Activated CD4-positive, alpha-beta T cell treated with anti-CD3 and anti-CD28 coated beads, Interleukin-2, amount 50 U/mL, for 1 hour (primary cell): Measurements from ENCODE around the gene PKP1.

Source experiments
- DNase-seq: peaks from one replicate; pipeline ENCODE4 v3.0.0-alpha.2; 2020

Gene PKP1

DNA sequence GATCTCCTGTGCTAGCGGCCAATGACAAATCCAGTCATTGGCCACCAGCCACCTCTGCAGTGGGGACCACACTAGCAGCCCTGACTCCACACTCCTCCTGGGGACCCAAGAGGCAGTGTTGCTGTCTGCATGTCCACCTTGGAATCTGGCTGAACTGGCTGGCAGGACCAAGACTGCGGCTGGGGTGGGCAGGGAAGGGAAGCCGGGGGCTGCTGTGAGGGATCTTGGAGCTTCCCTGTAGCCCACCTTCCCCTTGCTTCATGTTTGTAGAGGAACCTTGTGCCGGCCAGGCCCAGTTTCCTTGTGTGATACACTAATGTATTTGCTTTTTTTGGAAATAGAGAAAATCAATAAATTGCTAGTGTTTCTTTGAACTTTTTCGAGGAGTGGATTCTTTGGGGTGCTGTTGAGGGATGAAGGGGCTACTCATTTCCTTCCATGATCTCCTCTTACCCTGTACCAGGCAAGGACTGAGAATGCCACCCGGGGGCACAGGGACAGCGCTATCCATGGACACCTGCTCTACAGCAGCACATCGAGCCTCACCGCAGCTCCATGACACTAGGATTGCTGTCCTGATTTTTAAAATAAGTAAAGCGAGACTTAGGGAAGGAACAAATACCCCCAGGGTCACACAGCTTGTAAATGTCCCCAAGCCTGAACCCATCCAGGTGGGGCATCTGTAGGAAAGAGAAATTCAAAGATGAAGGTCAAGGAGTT, 49.5 kb downstream of the PKP1 start:
- DNase-seq = no peak

DNA sequence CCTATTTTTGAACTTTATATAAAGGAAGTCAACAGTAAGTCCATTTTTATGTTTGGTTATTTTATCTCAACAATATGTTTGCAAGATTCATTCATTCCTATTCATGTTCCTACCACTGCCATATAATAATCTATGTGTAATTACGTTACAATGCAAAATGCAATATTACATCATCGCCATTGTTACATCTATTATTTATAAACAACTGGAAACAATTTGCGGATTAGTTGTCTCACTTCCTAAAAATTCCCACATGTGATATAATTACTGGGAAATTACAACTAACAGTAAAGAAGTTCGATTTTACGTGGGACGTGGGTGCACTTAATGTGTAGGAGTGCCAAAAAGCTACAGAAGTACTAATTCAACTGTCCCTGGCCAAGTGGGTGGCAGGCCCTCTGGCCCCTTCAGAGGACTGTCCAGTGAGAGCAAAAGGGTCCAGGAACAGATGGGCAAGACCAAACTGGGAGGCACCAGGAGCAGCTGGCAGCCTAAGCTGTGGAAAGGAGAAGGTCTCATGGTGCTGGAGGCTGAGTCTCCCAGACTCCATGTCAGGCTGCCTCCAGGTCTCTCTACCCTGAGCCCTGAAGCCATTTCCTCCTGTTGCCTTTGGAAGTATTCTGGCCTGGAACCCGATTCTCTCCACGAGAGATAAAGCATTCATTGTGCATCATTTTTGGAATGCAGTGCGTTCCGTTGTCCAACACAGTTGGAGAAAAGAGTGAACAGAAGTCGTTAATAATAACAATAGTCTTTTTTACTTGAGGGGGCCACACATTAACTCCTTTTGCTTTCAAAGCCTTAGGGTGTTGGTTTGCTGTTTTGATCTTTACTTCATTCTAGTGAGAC, 51.2 kb downstream of the PKP1 start:
- no peak for DNase-seq

- no peak for DNase-seq
These were observed 52.0 kb downstream of the PKP1 start for GRCh38 chr1:201335174-201335870.

GRCh38 chr1:201335901-201336300, 52.6 kb downstream of the PKP1 start:
- DNase-seq = no peak

DNA sequence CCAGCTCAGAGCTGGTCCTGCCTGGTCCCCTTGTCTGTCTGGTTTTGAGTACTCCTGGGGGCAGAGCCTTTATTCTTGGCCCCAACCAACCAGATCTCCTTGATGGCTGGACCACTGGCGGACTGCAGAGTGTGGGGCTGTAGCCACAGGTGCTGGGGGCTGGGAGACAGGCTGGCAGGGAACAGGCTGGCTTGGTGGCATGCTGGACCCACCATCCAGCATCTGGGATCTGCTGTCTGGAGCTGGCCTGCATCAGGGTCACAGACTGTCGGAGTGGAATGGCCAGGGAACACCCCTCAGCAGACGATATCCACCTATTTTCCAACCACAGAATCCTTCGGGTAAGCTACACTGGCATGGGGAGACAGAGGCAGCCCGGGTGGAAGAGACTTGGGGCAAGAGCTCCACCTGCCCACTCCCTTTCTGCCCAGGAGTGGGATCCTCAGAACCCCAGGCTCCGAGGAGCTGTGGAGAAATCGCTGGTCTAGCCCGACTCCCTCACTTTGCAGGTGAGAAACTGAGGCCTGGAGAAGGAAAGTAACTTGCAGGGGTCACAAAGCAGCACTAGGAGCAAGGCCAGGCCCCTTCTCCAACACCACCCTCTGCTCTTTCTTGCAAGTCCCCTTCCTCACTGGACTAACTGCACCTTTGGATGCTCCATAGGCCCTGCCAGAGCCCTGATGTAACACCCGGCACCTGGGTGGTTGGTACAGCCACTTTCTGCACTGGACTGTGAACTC, 53.6 kb downstream of the PKP1 start:
- DNase-seq = no peak

GRCh38 chr1:201341377-201341776, 58.1 kb downstream of the PKP1 start:
- DNase-seq = no peak

DNA sequence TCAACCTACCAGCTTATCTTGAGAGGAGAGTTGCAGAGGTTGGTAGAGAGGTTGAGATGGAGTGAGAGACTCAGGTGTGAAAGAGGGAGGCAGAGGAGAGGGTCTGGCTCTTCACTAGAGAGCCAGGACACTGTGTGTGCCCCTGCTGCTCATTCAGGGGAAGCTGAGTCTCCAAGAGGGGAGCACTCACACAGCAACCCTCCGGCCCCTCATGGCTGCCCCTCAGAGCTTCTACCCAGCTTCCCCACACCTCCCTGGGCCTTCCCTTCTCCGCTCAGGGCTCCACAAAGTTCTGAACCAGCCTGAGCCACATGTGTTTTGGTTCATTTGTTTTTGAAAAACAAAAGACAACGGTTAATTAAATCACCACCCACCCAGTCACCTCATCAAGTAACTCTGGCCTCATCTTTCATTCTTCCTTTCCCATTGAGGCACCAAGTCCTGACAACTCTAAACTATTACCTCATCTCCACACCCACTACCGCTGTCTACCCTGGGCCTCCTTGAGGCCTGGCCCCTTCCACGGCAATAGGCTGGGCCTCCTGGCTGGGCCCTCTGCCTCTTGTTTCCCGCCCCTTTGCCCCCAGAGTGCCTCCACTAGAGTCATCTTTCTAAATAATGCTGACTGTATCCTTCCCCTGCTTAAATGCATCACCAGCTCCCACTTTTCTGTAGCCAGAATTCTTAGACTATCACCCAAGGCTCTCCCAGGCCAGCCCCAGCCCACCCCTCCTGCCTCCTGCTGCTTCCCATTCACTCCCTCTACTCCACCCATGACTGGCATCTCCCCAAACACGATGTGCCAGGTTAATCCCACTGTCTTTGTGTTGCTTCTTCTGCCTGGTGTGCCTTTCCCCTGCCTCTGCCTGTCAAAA, 61.1 kb downstream of the PKP1 start:
- no peak for DNase-seq

DNA sequence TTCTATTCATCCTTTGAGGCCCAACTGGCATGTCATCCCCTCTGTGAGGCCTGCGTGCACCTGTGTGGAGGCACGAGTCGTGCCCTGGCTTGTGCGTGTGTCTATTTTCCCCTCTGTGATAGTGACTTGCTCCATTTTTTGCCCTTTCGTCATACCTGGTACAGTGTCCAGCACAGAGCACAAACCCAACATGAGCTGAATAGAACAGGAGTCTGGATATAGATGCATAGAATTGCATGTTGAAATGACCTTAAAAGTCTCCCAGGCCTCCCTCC, 61.7 kb downstream of the PKP1 start:
- no peak for DNase-seq

DNA sequence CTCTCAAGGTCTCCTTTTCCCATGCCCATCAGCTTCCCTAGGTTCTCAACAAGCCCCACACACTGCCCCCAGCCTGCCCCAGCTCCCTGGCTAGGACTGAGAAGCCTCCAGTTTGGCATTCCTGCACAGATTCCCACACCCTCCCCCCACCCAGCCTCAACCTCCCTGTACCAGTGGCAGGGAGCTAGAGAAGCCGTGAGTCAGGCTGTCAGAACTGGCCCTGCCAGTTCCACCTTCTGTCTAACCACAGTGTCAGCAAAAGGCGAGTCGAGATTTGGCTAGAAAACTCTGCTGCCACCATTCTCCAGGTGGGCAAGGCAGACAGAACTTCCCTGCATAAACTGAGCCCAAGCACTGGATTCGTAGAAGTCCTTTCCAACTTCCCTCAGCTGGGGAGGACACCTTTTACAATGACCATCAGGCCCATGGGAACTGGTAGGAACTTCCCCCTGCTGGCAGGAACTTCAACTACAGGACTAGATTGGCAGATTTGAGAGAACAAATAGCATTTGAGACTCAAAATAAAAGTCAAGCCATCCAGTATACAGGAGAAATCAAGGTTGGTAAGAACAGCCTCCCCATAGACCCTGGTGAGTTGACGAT, 63.1 kb downstream of the PKP1 start:
- no peak for DNase-seq

DNA sequence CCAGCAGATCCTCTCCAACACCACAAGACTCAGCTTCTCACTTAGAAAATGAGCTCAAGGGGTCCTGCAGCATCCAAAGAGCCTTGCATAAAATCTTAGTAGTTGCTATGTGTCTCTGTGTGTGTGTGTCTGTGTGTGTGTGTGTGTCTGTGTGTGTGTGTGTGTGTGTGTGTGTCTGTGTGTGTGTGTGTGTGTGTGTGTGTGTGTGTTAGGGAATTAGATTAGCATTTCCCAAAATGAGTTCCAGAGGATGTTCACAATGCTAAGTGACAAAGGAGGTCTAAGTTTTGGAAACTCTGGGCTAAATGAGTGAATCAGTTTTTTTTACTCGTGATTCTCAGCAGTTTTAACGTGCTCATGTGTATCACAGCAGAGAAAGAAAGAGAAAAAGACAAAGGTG, 63.7 kb downstream of the PKP1 start:
- DNase-seq = no peak

- DNase-seq = no peak
These were observed 64.3 kb downstream of the PKP1 start for GRCh38 chr1:201347498-201348210.

GRCh38 chr1:201348211-201348566, 64.9 kb downstream of the PKP1 start:
- no peak for DNase-seq

DNA sequence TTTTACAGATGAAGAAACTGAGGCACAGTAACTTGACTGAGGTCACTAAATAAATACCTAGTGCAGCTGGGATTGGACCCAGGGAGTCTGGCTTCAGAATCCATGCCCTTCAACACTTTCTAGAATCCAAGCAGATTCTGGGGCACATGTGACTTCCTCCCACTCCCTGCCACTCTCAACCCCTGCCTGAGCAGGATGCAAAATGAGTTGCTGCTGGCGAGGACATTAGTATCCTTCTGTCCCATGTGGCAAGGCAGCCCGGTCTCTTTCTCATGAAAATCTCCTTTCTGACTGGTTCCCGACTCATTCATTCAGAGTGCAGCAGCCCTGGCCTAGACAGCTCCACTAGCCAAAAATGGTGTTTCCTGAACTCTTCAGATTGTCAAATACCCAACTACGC, 65.8 kb downstream of the PKP1 start:
- DNase-seq = no peak

GRCh38 chr1:201350361-201350725, 67.0 kb downstream of the PKP1 start:
- no peak for DNase-seq

GRCh38 chr1:201350884-201351283, 67.6 kb downstream of the PKP1 start:
- DNase-seq = no peak

GRCh38 chr1:201351617-201352016, 68.3 kb downstream of the PKP1 start:
- DNase-seq = no peak

GRCh38 chr1:201353186-201353940, 70.1 kb downstream of the PKP1 start:
- no peak for DNase-seq

GRCh38 chr1:201354151-201354900, 71.0 kb downstream of the PKP1 start:
- no peak for DNase-seq

GRCh38 chr1:201354901-201355295, 71.6 kb downstream of the PKP1 start:
- DNase-seq = no peak

DNA sequence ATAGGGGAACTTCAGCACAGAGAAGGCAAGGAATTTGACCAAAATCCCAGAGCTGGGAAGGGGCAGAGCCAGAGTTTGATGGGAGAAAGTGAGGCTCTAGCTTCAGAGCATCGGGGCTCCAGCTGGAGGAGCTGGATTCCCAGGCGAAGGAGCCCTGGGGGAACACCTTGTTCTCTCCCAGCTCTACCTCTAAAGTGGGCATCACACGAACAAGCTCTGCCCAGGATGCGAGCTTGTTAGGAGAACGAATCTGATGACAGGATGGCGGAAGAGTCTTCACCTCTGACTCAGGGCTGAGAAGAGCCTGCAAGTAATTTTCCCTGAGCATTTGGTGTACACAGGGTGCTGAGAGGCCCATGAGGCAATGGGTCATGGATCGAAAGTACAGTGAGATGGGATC, 72.2 kb downstream of the PKP1 start:
- no peak for DNase-seq
